DND-41 (cell line): ENCODE measurements around the gene HSF2BP.

ENCODE experiments used
- CTCF ChIP-seq: IDR thresholded peaks from 2 replicates; pipeline ENCODE4 v1.5.1; 2012; ENCODE audit warnings: borderline replicate concordance, low read length, moderate library complexity, mild to moderate bottlenecking; ENCODE audit not compliant: poor library complexity, severe bottlenecking; ENCODE audit errors: extremely low read depth
- EZH2 ChIP-seq: IDR thresholded peaks from 3 replicates; pipeline ENCODE4 v1.6.1; 2012; ENCODE audit warnings: borderline replicate concordance, low read depth, mild to moderate bottlenecking, moderate library complexity, low read length, inconsistent platforms; ENCODE audit not compliant: severe bottlenecking

GRCh38 chr21:43694437-43695079, 35.3 kb upstream of the HSF2BP start:
- TF ChIP-seq CTCF (no peak), EZH2 (no peak)
